ENCODE results near the gene RAC3.

DNA sequence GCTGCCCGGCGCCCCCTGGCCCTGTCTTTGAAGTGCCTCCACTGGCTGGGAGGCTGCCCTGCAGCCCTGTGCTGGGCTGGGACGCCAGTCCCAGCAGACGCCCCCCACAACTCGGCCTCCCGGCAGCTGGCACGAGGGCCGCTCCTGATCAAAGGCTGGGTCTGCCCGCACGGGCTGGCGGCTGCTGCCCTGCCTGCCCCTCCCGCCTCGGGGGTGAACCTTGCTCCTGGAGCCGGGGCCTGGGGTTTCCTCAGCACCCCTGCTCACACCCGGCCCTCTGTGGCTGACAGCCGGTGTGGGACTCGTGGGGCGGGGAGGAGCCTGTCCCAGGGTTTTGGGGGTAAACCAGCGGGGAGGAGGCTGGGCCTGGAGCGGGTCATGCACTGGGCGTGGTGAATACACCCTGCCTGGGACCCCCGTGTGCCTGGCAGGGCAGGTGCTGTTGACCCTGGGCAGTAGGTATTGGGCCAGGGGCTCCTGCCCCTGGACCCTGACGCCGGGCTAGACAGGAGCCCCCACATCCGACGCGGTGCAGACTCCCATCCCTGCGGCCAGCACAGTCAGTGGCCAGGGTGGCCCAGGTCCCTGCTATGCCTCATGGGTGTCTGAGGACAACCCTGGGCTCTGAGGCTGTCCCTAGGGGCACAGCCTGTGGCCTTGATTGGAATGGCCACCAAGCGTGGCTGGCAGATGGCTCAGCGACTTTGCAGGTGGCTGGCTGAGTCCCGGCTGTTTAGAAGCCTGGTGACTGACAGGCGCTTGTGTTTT lies 30.5 kb upstream of the RAC3 start:
- TF ChIP-seq CTCF (IDR thresholded peaks at IDR 0.05) (no peak), EZH2phosphoT487 (IDR thresholded peaks at IDR 0.05) (no peak), EZH2 (IDR thresholded peaks at IDR 0.05) (no peak)
